Coronary artery (tissue), 2 donors: Measurements from ENCODE around the gene LRRC26.

Experiments
- DNase-seq: peaks from one replicate; pipeline ENCODE4 v3.0.0-alpha.2; 2017; ENCODE audit warnings: low spot score
- H3K27ac ChIP-seq, 2 donors: fragments of 200-600 bp; sonication (generic); one replicate each; pipeline ENCODE4 v1.5.1; 2016 to 2019
- H3K4me3 ChIP-seq: fragments of 200-600 bp; sonication (generic); 2 replicates; pipeline ENCODE4 v1.5.1; 2016; ENCODE audit warnings: mild to moderate bottlenecking, moderate library complexity
- TF ChIP-seq, protein P1 (sequence below): fragments of 200-600 bp; sonication (generic); IDR thresholded peaks from one replicate; pipeline ENCODE4 v1.5.1; 2019; ENCODE audit warnings: antibody characterized with exemption

LRRC26 gene

DNA sequence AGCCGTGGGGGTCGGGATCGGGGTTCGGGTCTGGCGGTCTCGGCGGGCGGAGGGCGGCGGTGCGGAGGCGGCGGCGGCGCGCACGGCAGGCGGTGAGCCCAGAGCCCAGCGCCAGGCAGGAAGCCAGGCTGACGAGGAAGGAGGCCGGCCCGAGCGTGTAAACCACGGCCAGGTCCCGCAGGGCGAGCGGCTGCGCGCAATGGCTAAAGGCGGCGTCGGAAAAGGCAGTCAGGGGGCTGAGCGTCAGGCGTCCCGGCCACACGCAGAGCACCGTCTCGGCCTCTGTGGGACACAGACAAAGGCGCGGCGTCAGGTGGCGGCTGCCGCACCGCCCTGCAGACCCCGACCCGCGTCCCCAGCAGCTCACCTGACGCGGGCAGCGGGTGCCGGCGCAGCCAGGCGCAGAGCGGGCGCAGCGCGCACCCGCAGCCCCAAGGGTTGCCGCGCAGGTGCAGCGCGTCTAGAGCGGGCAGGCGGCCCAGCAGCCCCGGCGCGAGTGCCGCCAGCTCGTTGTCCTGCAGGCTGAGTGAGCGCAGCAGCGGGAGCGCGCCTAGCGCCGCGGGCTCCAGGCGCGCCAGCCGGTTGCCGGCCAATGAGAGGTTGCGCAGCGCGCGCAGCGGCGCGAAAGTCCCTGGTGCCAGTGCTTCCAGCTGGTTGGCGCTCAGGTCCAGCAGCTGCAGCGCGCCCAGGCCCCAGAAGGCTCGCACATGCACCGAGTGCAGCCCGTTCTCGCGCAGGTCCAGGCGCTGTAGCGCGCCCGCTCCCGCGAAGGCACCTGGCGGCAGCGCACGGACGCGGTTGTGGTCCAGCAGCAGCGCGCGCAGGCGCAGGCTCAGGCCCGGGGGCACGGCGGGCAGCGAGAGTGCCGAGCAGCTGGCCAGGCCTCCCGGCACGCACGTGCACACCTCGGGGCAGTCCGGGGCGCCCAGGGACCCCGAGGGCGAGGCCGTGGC, 671 bp downstream of the LRRC26 start:
- no peak for DNase-seq
- peak overlapping the region; percentile 67 for H3K4me3 ChIP-seq
- TF ChIP-seq, protein P1, sequence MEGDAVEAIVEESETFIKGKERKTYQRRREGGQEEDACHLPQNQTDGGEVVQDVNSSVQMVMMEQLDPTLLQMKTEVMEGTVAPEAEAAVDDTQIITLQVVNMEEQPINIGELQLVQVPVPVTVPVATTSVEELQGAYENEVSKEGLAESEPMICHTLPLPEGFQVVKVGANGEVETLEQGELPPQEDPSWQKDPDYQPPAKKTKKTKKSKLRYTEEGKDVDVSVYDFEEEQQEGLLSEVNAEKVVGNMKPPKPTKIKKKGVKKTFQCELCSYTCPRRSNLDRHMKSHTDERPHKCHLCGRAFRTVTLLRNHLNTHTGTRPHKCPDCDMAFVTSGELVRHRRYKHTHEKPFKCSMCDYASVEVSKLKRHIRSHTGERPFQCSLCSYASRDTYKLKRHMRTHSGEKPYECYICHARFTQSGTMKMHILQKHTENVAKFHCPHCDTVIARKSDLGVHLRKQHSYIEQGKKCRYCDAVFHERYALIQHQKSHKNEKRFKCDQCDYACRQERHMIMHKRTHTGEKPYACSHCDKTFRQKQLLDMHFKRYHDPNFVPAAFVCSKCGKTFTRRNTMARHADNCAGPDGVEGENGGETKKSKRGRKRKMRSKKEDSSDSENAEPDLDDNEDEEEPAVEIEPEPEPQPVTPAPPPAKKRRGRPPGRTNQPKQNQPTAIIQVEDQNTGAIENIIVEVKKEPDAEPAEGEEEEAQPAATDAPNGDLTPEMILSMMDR = no peak
- no peak overlapping the region for H3K27ac ChIP-seq

DNA sequence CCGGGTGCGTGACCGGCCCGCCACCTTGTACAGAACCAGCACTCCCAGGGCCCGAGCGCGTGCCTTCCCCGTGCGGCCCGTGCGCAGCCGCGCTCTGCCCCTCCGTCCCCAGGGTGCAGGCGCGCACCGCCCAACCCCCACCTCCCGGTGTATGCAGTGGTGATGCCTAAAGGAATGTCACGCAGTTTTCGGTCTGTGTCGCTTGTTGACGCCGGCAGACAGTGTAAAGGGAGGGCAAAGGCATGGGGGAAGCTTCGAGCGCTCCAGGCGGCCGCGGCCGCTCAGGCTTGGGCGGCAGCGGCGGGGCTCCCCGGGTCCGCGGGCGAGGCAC, 1.3 kb downstream of the LRRC26 start:
- DNase-seq = no peak
- TF ChIP-seq, protein P1 = no peak
- H3K27ac ChIP-seq = no peak overlapping the region
- H3K4me3 ChIP-seq = peak overlapping the region; percentile 67

DNA sequence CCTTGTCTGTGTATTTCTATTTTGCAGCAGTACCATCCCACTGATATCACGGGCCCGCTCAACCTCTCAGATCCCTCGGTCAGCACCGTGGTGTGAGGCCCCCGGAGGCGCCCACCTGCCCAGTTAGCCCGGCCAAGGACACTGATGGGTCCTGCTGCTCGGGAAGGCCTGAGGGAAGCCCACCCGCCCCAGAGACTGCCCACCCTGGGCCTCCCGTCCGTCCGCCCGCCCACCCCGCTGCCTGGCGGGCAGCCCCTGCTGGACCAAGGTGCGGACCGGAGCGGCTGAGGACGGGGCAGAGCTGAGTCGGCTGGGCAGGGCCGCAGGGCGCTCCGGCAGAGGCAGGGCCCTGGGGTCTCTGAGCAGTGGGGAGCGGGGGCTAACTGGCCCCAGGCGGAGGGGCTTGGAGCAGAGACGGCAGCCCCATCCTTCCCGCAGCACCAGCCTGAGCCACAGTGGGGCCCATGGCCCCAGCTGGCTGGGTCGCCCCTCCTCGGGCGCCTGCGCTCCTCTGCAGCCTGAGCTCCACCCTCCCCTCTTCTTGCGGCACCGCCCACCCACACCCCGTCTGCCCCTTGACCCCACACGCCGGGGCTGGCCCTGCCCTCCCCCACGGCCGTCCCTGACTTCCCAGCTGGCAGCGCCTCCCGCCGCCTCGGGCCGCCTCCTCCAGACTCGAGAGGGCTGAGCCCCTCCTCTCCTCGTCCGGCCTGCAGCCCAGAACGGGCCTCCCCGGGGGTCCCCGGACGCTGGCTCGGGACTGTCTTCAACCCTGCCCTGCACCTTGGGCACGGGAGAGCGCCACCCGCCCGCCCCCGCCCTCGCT, 1.9 kb downstream of the LRRC26 start:
- no peak overlapping the region for H3K27ac ChIP-seq
- no peak for DNase-seq
- peak overlapping the region; percentile 67 for H3K4me3 ChIP-seq
- TF ChIP-seq, protein P1 = no peak

DNA sequence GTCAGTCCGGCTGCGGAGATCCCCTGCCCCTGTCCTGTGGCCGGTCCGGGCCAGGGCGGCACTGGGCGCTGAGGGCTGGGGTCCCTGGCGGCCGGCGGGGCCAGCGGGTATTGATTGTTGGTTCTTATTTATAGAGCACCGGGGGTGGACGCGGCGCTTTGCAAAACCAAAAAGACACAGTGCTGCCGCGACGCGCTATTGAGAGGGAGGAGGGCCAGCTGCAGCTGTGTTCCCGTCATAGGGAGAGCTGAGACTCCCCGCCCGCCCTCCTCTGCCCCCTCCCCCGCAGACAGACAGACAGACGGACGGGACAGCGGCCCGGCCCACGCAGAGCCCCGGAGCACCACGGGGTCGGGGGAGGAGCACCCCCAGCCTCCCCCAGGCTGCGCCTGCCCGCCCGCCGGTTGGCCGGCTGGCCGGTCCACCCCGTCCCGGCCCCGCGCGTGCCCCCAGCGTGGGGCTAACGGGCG, 2.5 kb downstream of the LRRC26 start:
- Histone ChIP-seq H3K4me3 (peak overlapping the region; percentile 67), H3K27ac (no peak overlapping the region)
- TF ChIP-seq, protein P1 = no peak
- DNase-seq = no peak

DNA sequence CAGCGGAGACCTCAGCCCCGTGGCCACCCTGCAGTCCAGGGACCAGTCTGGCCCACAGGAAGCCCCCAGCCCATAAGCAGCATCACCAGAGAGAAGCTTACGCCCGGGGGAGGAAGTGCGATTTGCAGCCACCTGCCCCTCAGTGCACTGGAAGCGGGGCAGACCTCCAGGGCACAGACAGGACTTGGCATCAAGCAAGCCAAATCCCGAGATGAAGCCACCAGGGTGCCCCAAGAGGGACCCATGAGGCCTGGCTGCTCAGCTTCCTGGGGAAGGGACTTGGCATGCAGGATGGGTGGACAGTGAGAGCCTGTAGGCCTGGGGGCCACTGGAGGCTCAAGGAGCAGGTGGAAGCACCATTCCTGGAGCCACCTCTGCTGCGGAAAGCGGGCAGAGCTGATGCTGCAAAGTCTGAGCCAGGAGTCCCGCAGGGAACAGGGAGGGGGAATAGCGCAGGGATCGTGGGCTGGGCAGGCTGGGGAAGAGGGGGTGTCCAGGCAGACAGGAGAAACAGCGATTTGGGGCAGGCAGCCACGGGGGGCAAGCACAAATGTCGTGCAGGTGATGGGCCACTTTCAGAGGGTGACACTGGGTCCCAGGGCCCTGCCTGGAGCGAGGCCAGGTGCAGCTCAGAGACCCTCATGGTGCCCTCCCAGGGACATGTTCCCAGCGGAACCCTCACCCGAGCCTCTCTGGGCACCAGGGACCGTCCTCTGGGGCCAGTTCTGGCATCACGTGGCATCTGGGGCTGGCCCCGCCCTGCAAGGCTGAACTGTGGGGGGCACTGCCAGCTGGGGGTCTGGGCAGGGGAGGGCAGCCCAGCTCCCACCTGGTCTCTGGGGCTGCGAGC, 3.2 kb downstream of the LRRC26 start:
- no peak overlapping the region for H3K4me3 ChIP-seq
- DNase-seq = no peak
- TF ChIP-seq, protein P1 = no peak
- no peak overlapping the region for H3K27ac ChIP-seq

DNA sequence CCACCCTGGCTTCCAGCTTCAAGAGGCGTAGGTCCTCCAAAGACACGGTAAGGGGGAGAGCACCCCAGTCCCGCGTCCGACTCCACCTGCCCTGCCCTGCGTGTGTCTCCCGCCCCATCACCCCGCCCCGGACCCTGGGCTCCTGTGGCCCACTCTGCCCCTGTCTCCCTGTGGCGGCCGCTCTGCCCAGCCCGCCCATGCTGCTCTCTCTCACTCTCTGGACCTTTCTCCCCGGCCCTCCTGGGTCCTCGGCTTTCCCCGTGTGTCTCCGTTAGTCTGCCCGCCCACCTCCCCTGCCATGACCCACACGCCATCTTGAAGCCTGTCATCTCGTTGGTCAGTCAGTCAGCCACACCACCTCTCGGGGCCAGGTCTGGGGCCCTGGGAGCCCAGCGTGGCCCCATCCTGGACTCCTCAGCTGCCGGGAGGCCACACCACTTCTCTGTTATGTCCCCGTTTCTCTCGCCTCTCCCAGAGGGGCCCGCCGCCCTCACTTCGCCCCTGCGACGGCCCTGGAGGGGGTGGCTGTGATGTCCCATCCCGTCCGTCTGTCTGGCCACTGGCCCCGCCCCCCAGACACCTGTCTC, 4.5 kb downstream of the LRRC26 start:
- DNase-seq = no peak
- no peak overlapping the region for H3K4me3 ChIP-seq
- TF ChIP-seq, protein P1 = no peak
- no peak overlapping the region for H3K27ac ChIP-seq
